Skin epidermis (tissue), 12 donors: ENCODE data around the gene NAV1.
"Not testable (repeated sequence)": the region's sequence is repeated elsewhere in the genome, so short reads cannot be mapped to it uniquely, and the experiment has no call there.

Experiments
- H3K27ac ChIP-seq, 21 experiments: fragments of 200-600 bp; sonication (generic) in 11 of 21; one replicate each; pipeline ENCODE4 v1.5.0; 2020; ENCODE audit warnings: mild to moderate bottlenecking in 3 of 21, inconsistent platforms in 2 of 21, moderate library complexity in 2 of 21
- H3K4me3 ChIP-seq, 7 experiments: fragments of 200-600 bp; sonication (generic) in 2 of 7; one replicate each; pipeline ENCODE4 v1.5.0; 2020; ENCODE audit warnings: inconsistent platforms in 2 of 7, mild to moderate bottlenecking in 2 of 7, moderate library complexity in 1 of 7

The NAV1 gene

GRCh38 chr1:201575912-201576311 is 37.0 kb downstream of the NAV1 start:
- H3K4me3 ChIP-seq, result no peak overlapping the region
- no peak overlapping the region for H3K27ac ChIP-seq

DNA sequence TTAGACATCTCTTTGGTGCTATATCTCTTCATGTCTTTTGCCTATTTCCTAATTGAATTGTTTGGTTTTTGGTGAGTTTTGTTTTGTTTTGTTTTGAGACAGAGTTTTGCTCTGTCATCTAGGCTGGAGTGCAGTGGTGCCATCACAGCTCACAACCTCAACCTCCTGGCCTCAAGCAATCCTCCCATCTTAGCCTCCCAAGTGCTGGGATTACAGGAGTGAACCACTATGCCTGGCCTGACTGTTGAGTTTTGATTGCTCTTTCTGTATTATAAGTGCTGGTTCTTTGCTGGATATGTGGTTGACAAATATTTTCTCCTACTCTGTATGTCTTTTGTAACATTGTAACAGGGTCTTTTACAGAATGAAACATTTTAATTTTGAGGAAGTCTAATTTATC is 38.0 kb downstream of the NAV1 start:
- H3K4me3 ChIP-seq, result no peak overlapping the region
- no peak overlapping the region for H3K27ac ChIP-seq

- Histone ChIP-seq H3K27ac (no peak overlapping the region), H3K4me3 (no peak overlapping the region)
These were observed 39.3 kb downstream of the NAV1 start for GRCh38 chr1:201578008-201578888.

DNA sequence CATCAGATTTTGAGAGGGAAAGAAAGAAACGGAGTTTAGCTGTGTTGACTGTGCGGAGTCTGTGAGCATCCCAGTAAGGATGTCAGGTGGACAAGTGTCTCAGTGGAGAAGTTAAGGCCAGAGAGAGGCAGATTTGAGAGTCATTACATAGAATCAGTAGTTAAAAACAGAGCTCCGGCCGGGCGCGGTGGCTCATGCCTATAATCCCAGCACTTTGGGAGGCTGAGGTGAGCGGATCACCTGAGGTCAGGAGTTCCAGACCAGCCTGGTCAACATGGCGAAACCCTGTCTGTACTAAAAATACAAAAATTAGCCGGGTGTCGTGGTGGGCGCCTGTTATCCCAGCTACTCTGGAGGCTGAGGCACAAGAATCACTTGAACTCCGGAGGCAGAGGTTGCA is 42.4 kb downstream of the NAV1 start:
- H3K27ac ChIP-seq, result peak overlapping the region in 7 of 21 experiments; percentile 17 to 88 (median 64)
- not testable (repeated sequence) for H3K4me3 ChIP-seq

GRCh38 chr1:201582705-201583442 is 43.9 kb downstream of the NAV1 start:
- H3K27ac ChIP-seq, result peak overlapping the region in 13 of 21 experiments; percentile 9 to 88 (median 51)
- H3K4me3 ChIP-seq, result no peak overlapping the region

DNA sequence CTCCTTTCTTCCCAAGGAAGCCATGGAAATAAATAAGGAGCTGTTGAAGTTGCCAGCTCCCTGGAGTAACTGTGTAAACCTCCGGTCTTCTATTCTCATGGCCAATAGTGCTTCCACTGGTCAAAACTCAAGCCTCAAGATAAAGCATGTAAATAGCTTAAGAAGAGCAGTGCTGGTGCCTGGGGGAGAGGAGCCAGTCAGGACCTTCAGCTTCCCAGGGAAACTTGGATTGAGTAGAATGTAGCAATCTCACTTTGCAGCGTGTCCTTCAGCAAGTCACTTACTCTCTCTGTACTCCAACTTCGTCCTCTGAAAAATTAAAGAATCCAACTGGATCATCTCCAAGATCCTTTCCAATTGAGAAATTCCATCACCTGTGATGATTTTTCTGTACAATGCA is 44.7 kb downstream of the NAV1 start:
- Histone ChIP-seq H3K27ac (peak overlapping the region in 6 of 21 experiments; percentile 17 to 88 (median 50)), H3K4me3 (no peak overlapping the region)

DNA sequence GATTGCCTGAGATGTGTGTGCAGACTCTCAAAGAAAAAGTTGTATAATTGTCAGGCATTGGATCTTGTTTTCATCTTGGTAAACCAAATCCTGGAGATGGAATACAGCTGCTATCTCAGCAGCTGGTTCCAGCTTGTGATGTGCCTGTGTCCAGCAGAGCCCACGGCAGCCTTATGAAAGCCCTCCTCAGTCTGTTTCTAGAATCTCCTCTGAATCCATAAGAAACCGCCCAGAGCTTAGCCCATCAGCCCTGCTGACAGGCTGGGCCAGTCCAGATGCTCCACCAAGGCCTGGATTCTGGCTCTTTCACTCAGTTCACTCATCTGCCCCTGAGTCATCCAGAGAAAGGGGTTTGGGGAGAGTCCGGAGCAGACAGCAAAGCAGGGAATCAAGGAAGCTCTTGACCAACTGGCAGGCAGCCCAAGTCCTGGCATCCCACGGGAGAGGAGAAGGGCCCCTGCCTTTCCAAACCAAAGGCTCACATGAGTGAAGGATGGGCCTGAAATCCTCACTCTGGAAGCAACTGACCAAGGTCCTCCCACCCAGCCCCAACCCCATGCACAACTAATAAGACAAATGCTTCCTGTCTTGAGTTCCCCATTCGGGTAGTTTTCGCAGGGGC is 45.7 kb downstream of the NAV1 start:
- Histone ChIP-seq H3K4me3 (no peak overlapping the region), H3K27ac (peak overlapping the region in 10 of 21 experiments; percentile 7 to 88 (median 54))

DNA sequence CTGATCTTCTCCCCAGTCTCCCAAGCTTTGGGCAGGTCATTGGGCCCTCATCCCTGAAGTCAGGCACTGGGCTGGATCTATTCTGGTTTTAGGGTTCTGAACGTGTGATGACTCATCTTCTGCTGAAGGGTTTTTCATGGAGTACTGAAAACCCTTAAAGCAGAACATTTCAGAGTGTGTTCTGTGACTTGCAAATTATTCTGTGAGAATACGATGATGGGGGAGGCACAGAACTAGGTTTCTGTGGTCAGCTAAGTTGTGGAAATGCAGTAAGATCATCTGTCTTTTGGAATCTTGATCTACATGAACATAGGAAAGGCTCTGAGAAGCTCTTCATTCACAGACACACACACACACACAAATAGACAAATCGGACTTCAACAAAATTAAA is 46.2 kb downstream of the NAV1 start:
- H3K4me3 ChIP-seq, result no peak overlapping the region
- H3K27ac ChIP-seq, result peak overlapping the region in 8 of 21 experiments; percentile 46 to 88 (median 56)

DNA sequence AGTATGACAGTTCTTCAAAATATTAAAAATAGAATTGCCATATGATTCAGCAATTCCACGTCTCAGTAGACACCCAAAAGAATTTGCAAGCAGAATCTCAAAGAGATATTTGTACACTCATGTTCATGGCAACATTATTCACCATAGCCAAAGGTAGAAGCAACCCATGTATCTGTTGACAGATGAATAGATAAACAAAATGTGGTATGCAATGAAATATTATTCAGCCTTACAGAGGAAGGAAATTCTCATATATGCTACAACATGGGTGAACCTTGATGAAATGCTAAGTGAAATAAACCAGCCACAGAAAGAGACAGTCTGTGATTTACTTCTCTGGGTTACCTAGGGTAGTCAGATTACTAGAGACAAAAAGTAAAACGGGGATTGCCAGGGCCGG is 47.0 kb downstream of the NAV1 start:
- H3K4me3 ChIP-seq, result no peak overlapping the region
- peak overlapping the region in 1 of 21 experiments; percentile 88 for H3K27ac ChIP-seq

GRCh38 chr1:201586806-201587205 is 47.9 kb downstream of the NAV1 start:
- no peak overlapping the region for H3K4me3 ChIP-seq
- no peak overlapping the region for H3K27ac ChIP-seq

DNA sequence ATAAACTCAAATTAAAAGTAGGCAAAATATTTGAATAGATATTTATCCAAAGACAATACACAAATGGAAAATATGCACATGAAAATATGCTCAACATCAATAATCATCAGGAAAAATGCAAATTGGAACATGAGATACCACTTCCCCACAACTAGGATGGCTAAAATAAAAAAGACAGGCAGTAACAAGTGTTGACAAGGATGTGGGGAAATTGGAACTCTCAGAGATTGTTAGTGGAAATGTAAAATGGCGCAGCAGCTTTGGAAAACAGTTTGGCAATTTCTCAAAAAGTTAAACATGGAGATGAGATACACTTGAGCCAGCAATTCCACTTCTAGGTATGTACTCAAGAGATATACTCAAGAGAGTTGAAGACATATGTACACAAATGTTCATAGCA is 48.8 kb downstream of the NAV1 start:
- no peak overlapping the region for H3K27ac ChIP-seq
- H3K4me3 ChIP-seq, result no peak overlapping the region
